Measurements from ENCODE around the gene ERP29. TPM values are rescaled to one million over a fixed set of nuclear protein-coding genes. Genes with fewer than 3 reads are reported as not detected.

The ERP29 gene
- total and polyA plus RNA-seq, 4 donors: 41.0 to 130 (median 102) TPM

Small RNA genes within 50 kb of the gene (small RNA-seq; reads per million reads assigned to genes)
- gene AC004024.1 (ENCODE audit: low replicate concordance): not detected
- not detected for gene MIR3657 (ENCODE audit: low replicate concordance)
- gene RF00019 (ENCODE audit: low replicate concordance): not detected

Other genes with a start within 250 kb of the ERP29 start
- gene ALDH2, start 246.5 kb upstream of the ERP29 start, total RNA-seq: 10 to 100 TPM; 45.4 to 65.8 TPM
- 100 to 1,000 TPM; 150 to 172 TPM for gene ALDH2, start 246.5 kb upstream of the ERP29 start, polyA plus RNA-seq (ENCODE audit: insufficient read length in 2 of 2)
- 10 to 100 TPM; 39.1 to 54.8 TPM for gene MAPKAPK5, start 171.2 kb upstream of the ERP29 start, total RNA-seq
- 10 to 100 TPM; 44.8 to 50.7 TPM for gene MAPKAPK5, start 171.2 kb upstream of the ERP29 start, polyA plus RNA-seq (ENCODE audit: insufficient read length in 2 of 2)
- 10 to 100 TPM; 22.2 to 23.2 TPM for gene TMEM116, start 261 bp upstream of the ERP29 start, total RNA-seq
- gene TMEM116, start 261 bp upstream of the ERP29 start, polyA plus RNA-seq (ENCODE audit: insufficient read length in 2 of 2): 10 to 100 TPM; 12.3 to 13.3 TPM
- gene NAA25, start 95.4 kb downstream of the ERP29 start, total RNA-seq: 10 to 100 TPM; 19.6 to 40.5 TPM
- 10 to 100 TPM; 19.9 to 22.1 TPM for gene NAA25, start 95.4 kb downstream of the ERP29 start, polyA plus RNA-seq (ENCODE audit: insufficient read length in 2 of 2)
- gene TRAFD1, start 112.1 kb downstream of the ERP29 start, total RNA-seq: 10 to 100 TPM; 38.1 to 48.2 TPM
- gene TRAFD1, start 112.1 kb downstream of the ERP29 start, polyA plus RNA-seq (ENCODE audit: insufficient read length in 2 of 2): 10 to 100 TPM; 41.9 to 43.6 TPM

All from spinal cord (tissue), 4 donors.